ENCODE measurements around the gene ADCY3. TPM values are rescaled to one million over a fixed set of nuclear protein-coding genes. Genes with fewer than 3 reads are reported as not detected.

ADCY3 gene
- polyA plus RNA-seq, 1 of the 3 experiments (the other 2 are of a cell fraction), result 53.9 TPM

GRCh38 chr2:24945907-24946306 lies 25.9 kb upstream of the ADCY3 start:
- Histone ChIP-seq H3K27ac (ENCODE audit: low read depth in 2 of 2, low read length in 1 of 2) (no peak overlapping the region), H2AFZ (ENCODE audit: low read depth) (no peak overlapping the region), H3K36me3 (replicated peaks in 1 of 2; ENCODE audit: control insufficient read depth in 1 of 2, insufficient read depth in 2 of 2, low read length in 1 of 2) (peaks cover 32 to 58% of the 10 kb centered on the region in 2 experiments), H3K9me2 (no peaks in the 10 kb centered on the region), H3K27me3 (ENCODE audit: insufficient read depth) (no peaks in the 10 kb centered on the region), H3K79me2 (ENCODE audit: insufficient read depth) (no peaks in the 10 kb centered on the region), H3K4me3 (ENCODE audit: low read depth in 2 of 2, low read length in 1 of 2) (no peak overlapping the region), H3K4me1 (ENCODE audit: control insufficient read depth in 1 of 2, insufficient read depth in 2 of 2, low read depth in 1 of 2, low read length in 1 of 2) (no peaks in the 10 kb centered on the region), H4K20me1 (ENCODE audit: insufficient read depth) (no peaks in the 10 kb centered on the region), H3K9ac (no peak overlapping the region), H3K9me3 (no peaks in the 10 kb centered on the region), H3F3A (replicated peaks; ENCODE audit: insufficient read depth) (no peaks in the 10 kb centered on the region), H3K4me2 (no peak overlapping the region)
- DNase-seq, result no peak
- 87% methylated on average over 4 of the region's 4 CpGs for WGBS (ENCODE audit: low lambda C conversion rate)
- no peak for TF ChIP-seq TEAD4 (IDR thresholded peaks at IDR 0.05; ENCODE audit: borderline replicate concordance, insufficient read depth)
- no peak for TF ChIP-seq MXI1 (IDR thresholded peaks at IDR 0.05; ENCODE audit: low read depth, low read length)
- TF ChIP-seq NRF1 (IDR thresholded peaks at IDR 0.05; ENCODE audit: low read depth, low read length), result no peak
- ChIA-PET POLR2A (no interaction called here), CTCF (interaction anchor here (1.4 to 2.6 kb wide), 2 partner anchors 30 to 536 kb away, joined by 3 to 11 read pairs; no protein-coding TSS in a partner anchor)

GRCh38 chr2:24943427-24944053 lies 23.5 kb upstream of the ADCY3 start:
- Histone ChIP-seq H3K9me3 (no peaks in the 10 kb centered on the region), H3K36me3 (replicated peaks in 1 of 2; ENCODE audit: control insufficient read depth in 1 of 2, insufficient read depth in 2 of 2, low read length in 1 of 2) (peaks cover 18 to 40% of the 10 kb centered on the region in 2 experiments), H3K9ac (no peak overlapping the region), H3K4me3 (ENCODE audit: low read depth in 2 of 2, low read length in 1 of 2) (no peak overlapping the region), H4K20me1 (ENCODE audit: insufficient read depth) (no peaks in the 10 kb centered on the region), H3K9me2 (no peaks in the 10 kb centered on the region), H3K4me2 (no peak overlapping the region), H3F3A (replicated peaks; ENCODE audit: insufficient read depth) (no peaks in the 10 kb centered on the region), H2AFZ (ENCODE audit: low read depth) (no peak overlapping the region), H3K27ac (ENCODE audit: low read depth in 2 of 2, low read length in 1 of 2) (no peak overlapping the region), H3K27me3 (ENCODE audit: insufficient read depth) (no peaks in the 10 kb centered on the region), H3K4me1 (ENCODE audit: control insufficient read depth in 1 of 2, insufficient read depth in 2 of 2, low read depth in 1 of 2, low read length in 1 of 2) (no peaks in the 10 kb centered on the region), H3K79me2 (ENCODE audit: insufficient read depth) (no peaks in the 10 kb centered on the region)
- WGBS (ENCODE audit: low lambda C conversion rate), result 87% methylated on average over 7 of the region's 7 CpGs
- ChIA-PET POLR2A (no interaction called here), CTCF (interaction anchor here (1.3 to 2.6 kb wide), 2 partner anchors 32 to 284 kb away, joined by 4 to 11 read pairs; no protein-coding TSS in a partner anchor)
- DNase-seq, result no peak
- TF ChIP-seq IRF3 (IDR thresholded peaks at IDR 0.05; ENCODE audit: low read depth, low read length) (no peak), SIN3A (IDR thresholded peaks at IDR 0.05; ENCODE audit: borderline replicate concordance, low read depth, low read length) (no peak), FOSL2 (IDR thresholded peaks at IDR 0.05; ENCODE audit: borderline replicate concordance, low read depth) (no peak), NRF1 (IDR thresholded peaks at IDR 0.05; ENCODE audit: low read depth, low read length) (no peak), FOXJ3 (CRISPR knock-in tag; IDR thresholded peaks at IDR 0.05) (no peak), MXI1 (IDR thresholded peaks at IDR 0.05; ENCODE audit: low read depth, low read length) (no peak), JUND (IDR thresholded peaks at IDR 0.05) (no peak), TEAD4 (IDR thresholded peaks at IDR 0.05; ENCODE audit: borderline replicate concordance, insufficient read depth) (no peak), YY1 (IDR thresholded peaks at IDR 0.05; ENCODE audit: low read depth) (no peak), GATA2 (CRISPR knock-in tag; IDR thresholded peaks at IDR 0.05) (no peak), CHD2 (IDR thresholded peaks at IDR 0.05; ENCODE audit: low read length, partially characterized antibody) (no peak), SMC3 (IDR thresholded peaks at IDR 0.05; ENCODE audit: low read depth, low read length) (no peak), EP300 (IDR thresholded peaks at IDR 0.05; ENCODE audit: borderline replicate concordance in 1 of 2, low read depth in 1 of 2, low read length in 1 of 2) (no peak), GABPA (IDR thresholded peaks at IDR 0.05; ENCODE audit: low read depth) (no peak), RXRA (IDR thresholded peaks at IDR 0.05; ENCODE audit: borderline replicate concordance, low read depth) (no peak)
- TF ChIP-seq, protein P1, sequence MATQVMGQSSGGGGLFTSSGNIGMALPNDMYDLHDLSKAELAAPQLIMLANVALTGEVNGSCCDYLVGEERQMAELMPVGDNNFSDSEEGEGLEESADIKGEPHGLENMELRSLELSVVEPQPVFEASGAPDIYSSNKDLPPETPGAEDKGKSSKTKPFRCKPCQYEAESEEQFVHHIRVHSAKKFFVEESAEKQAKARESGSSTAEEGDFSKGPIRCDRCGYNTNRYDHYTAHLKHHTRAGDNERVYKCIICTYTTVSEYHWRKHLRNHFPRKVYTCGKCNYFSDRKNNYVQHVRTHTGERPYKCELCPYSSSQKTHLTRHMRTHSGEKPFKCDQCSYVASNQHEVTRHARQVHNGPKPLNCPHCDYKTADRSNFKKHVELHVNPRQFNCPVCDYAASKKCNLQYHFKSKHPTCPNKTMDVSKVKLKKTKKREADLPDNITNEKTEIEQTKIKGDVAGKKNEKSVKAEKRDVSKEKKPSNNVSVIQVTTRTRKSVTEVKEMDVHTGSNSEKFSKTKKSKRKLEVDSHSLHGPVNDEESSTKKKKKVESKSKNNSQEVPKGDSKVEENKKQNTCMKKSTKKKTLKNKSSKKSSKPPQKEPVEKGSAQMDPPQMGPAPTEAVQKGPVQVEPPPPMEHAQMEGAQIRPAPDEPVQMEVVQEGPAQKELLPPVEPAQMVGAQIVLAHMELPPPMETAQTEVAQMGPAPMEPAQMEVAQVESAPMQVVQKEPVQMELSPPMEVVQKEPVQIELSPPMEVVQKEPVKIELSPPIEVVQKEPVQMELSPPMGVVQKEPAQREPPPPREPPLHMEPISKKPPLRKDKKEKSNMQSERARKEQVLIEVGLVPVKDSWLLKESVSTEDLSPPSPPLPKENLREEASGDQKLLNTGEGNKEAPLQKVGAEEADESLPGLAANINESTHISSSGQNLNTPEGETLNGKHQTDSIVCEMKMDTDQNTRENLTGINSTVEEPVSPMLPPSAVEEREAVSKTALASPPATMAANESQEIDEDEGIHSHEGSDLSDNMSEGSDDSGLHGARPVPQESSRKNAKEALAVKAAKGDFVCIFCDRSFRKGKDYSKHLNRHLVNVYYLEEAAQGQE (IDR thresholded peaks at IDR 0.05; ENCODE audit: low read depth, low read length), result no peak
- TF ChIP-seq, protein P2, sequence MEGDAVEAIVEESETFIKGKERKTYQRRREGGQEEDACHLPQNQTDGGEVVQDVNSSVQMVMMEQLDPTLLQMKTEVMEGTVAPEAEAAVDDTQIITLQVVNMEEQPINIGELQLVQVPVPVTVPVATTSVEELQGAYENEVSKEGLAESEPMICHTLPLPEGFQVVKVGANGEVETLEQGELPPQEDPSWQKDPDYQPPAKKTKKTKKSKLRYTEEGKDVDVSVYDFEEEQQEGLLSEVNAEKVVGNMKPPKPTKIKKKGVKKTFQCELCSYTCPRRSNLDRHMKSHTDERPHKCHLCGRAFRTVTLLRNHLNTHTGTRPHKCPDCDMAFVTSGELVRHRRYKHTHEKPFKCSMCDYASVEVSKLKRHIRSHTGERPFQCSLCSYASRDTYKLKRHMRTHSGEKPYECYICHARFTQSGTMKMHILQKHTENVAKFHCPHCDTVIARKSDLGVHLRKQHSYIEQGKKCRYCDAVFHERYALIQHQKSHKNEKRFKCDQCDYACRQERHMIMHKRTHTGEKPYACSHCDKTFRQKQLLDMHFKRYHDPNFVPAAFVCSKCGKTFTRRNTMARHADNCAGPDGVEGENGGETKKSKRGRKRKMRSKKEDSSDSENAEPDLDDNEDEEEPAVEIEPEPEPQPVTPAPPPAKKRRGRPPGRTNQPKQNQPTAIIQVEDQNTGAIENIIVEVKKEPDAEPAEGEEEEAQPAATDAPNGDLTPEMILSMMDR (IDR thresholded peaks at IDR 0.05), result no peak
- TF ChIP-seq, protein P3, sequence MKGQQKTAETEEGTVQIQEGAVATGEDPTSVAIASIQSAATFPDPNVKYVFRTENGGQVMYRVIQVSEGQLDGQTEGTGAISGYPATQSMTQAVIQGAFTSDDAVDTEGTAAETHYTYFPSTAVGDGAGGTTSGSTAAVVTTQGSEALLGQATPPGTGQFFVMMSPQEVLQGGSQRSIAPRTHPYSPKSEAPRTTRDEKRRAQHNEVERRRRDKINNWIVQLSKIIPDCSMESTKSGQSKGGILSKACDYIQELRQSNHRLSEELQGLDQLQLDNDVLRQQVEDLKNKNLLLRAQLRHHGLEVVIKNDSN (IDR thresholded peaks at IDR 0.05; ENCODE audit: borderline replicate concordance, low read depth), result no peak
- TF ChIP-seq, protein P4, sequence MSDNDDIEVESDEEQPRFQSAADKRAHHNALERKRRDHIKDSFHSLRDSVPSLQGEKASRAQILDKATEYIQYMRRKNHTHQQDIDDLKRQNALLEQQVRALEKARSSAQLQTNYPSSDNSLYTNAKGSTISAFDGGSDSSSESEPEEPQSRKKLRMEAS (IDR thresholded peaks at IDR 0.05; ENCODE audit: low read depth), result no peak
